ENCODE measurements around the gene ZFAND3.

GRCh38 chr6:37806213-37806612 lies 13.3 kb upstream of the ZFAND3 start:
- TF ChIP-seq CTCF (IDR thresholded peaks at IDR 0.05) = no peak
- TF ChIP-seq POLR2A (IDR thresholded peaks at IDR 0.05) = no peak
